HL-60 (cell line): Measurements from ENCODE around the gene DSCAML1.

Experiments used
- DNase-seq, 2 experiments: peaks; one replicate each; pipeline ENCODE4 v3.0.0-alpha.2; 2010 to 2020; ENCODE audit warnings: low read depth in 1 of 2, low spot score in 1 of 2
- H3K27ac ChIP-seq: fragments of 250-450 bp; sonication (Bioruptor Pico); replicated peaks from 2 replicates; pipeline ENCODE4 v1.5.1; 2020; ENCODE audit warnings: mild to moderate bottlenecking, moderate library complexity
- H3K27me3 ChIP-seq: fragments of 250-450 bp; sonication (Bioruptor Pico); 2 replicates; pipeline ENCODE4 v1.5.1; 2021; ENCODE audit warnings: mild to moderate bottlenecking, moderate library complexity; ENCODE audit not compliant: insufficient read depth, poor library complexity, severe bottlenecking
- H3K4me3 ChIP-seq: replicated peaks from 2 replicates; pipeline ENCODE4 v1.5.1; 2011; ENCODE audit warnings: mild to moderate bottlenecking, control low read depth, low read length; ENCODE audit not compliant: insufficient read depth
- CTCF ChIP-seq: IDR thresholded peaks from one replicate; pipeline ENCODE4 v1.5.1; 2011; ENCODE audit warnings: low read length, control low read depth, inconsistent platforms; ENCODE audit not compliant: insufficient read depth
- GABPA ChIP-seq: IDR thresholded peaks from 2 replicates; pipeline ENCODE4 v1.6.1; 2012; ENCODE audit warnings: low read depth
- POLR2AphosphoS5 ChIP-seq: IDR thresholded peaks from 2 replicates; pipeline ENCODE4 v1.6.1; 2012; ENCODE audit warnings: low read depth
- REST ChIP-seq: IDR thresholded peaks from 2 replicates; pipeline ENCODE4 v1.6.1; 2012; ENCODE audit warnings: low read depth; ENCODE audit not compliant: insufficient replicate concordance
- SPI1 ChIP-seq: IDR thresholded peaks from 2 replicates; pipeline ENCODE4 v1.6.1; 2012; ENCODE audit warnings: low read depth, mild to moderate bottlenecking, borderline replicate concordance

DSCAML1 gene

GRCh38 chr11:117725048-117725734, 71.8 kb downstream of the DSCAML1 start:
- TF ChIP-seq GABPA (no peak), CTCF (no peak), REST (no peak), POLR2AphosphoS5 (no peak), SPI1 (no peak)
- no peak for DNase-seq
- H3K27me3 ChIP-seq: peaks cover 5% of the 10 kb centered on the region
- H3K4me3 ChIP-seq: no peak overlapping the region
- no peak overlapping the region for H3K27ac ChIP-seq

- H3K4me3 ChIP-seq: no peak overlapping the region
- no peak for TF ChIP-seq CTCF
- TF ChIP-seq SPI1: no peak
- TF ChIP-seq GABPA: no peak
- no peak for TF ChIP-seq REST
- TF ChIP-seq POLR2AphosphoS5: no peak
- H3K27me3 ChIP-seq: peaks cover 5% of the 10 kb centered on the region
- DNase-seq: no peak
- H3K27ac ChIP-seq: no peak overlapping the region
Observed at GRCh38 chr11:117724621-117725020, 72.4 kb downstream of the DSCAML1 start.

DNA sequence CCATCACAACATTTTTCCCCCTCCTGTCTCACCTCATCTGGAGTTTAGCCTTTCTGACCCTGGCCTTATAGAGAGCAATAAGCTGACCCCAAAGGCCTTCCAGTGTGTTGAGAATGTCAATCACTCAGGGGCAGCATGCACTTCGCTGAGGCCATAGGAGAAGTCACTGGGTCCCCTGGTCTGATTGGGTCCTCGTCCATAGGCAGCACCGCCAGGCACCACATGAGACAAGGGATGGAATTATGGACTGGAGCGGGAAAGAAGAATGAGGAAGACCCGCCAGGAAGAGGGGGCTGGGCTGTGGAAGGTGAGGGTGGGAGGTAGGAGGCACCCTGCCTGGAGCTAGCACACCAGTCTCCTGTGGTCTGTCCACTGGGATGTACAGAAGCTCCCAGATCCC, 72.9 kb downstream of the DSCAML1 start:
- Histone ChIP-seq H3K4me3 (no peak overlapping the region), H3K27ac (no peak overlapping the region), H3K27me3 (peaks cover 5% of the 10 kb centered on the region)
- TF ChIP-seq SPI1 (no peak), GABPA (no peak), POLR2AphosphoS5 (no peak), REST (no peak), CTCF (no peak)
- DNase-seq: no peak
